Umbilical cord (tissue), 2 donors: ENCODE measurements around the gene PRDM16. TPM values are rescaled to one million over a fixed set of nuclear protein-coding genes. Genes with fewer than 3 reads are reported as not detected.

Source experiments
- DNase-seq: peaks from one replicate; pipeline ENCODE4 v3.0.0-alpha.2; 2015; ENCODE audit warnings: low spot score
- total RNA-seq: library from RNA; depleted of rRNA; stranded (reverse); fragments of >200 nt; gene quantifications from one replicate; pipeline ENCODE4 v1.2.3, GENCODE V29; 2014; ENCODE audit warnings: low replicate concordance; ENCODE audit not compliant: insufficient read depth

The PRDM16 gene
- total RNA-seq, 1 donor from 2014 or later, result 6.3 TPM

DNA sequence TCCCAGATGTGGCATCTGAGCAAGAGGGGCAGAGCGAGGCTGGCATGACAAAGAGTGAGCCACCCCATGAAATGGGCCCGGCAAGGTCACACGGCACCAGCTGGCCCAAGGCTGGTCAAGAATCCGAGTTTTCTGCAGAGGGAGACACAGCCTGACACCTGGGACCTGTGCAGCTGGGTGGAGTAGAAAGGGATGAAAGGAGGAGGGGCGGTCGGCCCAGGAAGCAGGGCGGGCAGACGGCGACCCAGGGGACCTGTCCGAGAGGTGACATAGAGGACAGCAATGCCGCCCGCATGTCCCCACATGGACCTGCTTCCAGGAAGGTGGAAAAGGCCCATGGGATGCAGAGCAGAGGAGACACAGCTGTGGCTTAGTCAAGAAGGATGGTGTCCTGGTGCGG is 137.7 kb downstream of the PRDM16 start:
- no peak for DNase-seq

DNA sequence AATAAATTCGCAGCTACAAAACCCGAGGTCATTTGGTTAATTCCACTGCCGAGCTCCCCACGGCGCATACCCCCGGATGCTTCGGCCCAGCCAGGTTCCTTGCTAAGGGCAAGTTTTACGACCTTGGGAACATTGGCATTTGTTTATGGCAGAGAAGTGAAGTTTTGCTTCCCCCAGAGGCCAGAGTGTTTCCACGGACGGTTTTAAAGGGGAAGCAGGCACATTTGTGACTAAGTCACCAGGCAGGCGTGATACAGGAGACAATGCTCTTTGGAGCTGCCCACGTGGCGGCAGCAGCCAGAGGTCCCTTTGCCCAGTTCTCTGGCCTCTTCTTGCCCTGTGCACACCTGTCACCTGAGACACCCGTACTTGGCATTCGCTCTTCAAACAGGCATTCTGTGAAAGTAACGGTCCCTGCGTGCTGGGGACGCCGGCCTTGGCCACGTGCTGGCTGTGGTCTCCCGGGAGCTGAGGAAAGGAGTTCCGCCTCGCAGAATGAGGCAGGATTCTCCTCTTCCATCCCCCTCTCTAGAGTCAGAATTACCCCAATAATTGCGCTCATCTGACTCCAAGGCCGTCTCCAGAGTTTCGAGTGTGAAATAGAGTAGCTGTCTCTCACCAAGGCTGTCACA is 138.3 kb downstream of the PRDM16 start:
- peak; percentile 21 for DNase-seq

DNA sequence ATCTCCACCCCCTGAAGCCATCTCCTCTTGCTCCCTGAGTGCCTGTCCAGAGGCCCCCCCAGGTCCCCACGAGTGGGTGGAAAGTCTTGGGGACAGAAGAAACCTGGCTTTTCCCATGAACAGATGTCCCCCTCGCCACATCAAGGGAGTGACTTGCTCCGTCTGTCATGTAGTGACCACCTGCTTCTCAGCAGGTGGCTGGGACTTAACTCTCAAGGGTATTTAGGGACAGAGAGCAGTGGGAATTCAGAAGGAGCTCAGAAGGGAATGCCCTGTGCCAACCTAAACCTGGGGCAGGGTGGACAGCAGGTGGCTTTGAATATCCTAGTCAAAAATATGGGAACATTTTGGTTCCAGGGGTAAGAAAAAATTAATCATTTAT is 139.8 kb downstream of the PRDM16 start:
- DNase-seq, result no peak

DNA sequence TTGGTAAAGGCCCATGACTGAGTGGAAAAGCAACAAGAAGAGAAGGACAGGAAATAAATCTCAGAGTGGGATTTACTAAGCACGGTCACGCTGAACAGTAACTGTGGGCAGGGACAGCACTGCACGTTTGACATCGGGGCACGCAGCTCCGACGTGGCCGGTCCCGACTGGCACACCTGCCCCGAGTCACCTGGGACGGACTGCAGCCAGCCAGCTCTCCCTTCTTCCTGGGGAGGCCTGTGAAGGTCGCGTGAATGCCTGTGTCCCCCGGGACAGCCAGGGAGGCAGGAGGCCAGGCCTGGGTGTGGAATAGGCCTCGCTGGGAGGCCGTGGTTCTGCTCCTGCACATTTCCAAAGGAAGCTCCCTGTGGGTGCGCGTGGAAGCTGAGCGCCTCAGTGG is 140.2 kb downstream of the PRDM16 start:
- DNase-seq, result no peak

DNA sequence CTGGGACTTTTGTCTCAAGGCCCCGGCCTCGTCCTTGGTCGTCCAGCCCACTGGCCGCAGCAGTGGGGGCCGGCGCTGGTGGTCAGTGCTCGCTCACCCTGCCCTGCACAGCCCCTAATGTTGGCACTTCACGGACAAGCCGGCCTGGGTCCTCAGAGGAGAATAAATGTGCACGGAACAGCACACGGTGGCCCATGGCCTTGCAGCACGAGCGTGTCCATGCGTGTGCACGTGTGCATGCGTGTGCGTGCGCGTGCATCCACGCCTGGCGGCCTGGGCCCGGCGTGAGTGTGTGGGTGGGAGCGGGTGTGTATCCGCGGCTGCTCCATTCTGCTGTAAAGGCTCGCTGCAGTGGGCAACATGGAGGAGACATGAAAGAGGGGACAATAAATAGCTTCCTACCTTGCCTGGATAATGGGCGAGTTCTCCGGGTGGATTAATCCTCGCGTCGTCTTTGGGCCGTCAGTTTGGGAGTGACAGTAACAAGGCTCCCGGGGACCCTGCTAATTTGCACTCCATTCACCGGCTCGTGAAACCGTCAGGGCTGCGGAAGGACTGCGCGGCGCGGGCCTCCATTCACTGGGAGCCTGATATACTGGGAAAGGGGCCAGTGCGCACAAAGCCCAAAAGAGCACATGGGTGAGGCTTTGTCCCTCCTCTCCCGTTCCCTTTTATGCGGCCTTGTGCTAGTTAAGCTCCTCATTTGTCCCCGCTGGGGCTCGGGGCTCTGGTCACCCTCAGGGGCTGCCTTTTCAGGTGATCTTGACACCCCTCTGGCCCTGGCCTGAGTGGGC is 142.8 kb downstream of the PRDM16 start:
- no peak for DNase-seq

DNA sequence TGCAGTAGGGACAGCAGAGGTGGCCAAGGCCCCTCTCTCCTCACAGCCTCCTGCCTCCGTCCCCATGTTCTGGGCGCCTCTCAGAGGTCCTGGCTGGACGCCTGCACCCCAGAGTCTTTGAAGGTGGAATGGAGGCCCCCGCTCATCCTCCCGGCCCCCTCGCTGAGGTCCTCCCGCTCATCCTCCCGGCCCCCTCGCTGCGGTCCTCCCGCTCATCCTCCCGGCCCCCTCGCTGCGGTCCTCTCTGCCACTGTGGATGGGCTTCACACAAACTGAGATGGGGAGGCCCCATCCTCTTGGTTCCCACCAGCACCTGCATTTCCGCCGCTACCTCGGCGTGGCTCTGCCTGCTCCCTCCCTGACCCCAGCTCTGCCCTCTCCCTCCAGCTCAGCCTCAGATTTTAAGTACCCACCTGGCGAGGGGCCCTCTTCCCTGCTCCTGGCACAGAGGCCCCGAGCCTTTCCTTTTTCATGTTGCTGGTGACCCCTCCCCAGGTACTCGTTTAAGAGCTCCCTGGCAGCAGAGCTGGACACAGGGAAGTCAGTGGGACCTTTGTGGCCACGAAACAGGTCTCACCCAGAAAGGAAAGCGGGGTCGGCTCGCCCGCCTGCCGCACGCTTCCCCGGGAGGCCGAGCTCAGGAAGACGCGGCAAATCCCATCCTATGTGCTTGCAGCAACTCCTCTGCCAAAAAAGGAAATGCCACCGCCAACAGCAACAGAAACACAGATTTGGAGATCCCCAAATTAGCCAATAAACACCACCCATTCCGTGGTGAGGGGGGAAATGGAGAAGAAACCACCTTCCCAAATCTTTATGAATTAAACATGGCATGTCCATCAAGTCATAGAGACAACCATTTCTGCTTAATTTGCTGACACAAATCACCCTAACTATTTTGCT is 143.7 kb downstream of the PRDM16 start:
- no peak for DNase-seq

DNA sequence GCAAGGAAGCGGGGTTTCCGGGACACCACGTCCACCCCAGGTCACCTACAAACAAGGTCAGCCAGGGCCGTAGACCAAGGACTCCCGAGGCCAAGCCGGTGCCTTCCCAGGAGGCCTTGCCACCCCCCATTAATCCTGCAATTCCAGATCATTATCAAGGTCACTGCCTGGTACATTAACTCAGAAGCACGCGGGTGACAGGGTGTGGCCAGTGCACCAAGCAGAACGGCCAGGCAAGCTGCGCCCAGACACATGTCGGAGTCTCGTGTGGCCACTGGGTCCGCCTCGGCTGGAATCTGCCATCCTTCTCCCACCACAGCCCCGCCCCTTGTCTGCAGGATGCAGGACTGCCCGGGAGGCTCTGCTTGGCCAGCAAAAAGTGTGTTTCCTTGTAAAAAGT is 144.7 kb downstream of the PRDM16 start:
- DNase-seq, result no peak

DNA sequence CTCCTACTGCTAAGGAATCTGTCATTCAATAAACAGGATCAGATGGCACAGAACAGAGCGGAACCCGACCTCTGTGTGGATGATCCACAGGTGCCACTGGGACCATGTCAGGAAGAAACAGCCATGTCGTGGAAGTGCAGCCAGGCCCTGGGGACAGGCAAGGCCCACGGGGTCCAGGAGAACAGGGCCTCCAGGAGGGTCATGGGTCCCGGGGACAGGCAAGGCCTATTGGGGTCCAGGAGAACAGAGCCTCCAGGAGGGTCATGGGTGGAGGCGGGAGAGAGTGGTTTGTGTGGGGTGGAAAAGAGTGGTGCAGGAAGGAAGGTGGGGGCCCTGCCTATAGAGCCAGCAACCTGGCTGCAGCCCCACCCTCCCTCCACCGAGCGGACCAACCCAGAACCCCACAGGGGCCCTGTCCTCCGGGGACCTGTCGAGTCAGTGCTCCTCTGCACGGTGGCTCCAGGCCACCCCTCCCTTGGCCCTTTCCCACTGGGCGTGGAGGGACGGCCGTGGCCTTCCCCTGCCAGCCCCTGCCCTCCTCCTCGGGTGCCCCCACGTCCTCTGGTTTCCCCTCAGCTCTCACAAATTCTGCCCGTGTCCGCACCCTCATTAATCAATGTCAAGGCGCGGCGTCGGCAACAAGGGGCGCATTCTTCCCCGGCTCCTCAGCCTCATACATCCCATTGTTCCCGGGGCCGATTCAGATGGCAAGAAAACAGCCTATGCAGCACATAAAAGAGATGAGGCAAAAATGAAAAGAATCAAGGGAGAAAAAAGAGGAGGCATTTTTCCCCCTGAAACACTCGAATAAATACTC is 146.4 kb downstream of the PRDM16 start:
- DNase-seq, result no peak

DNA sequence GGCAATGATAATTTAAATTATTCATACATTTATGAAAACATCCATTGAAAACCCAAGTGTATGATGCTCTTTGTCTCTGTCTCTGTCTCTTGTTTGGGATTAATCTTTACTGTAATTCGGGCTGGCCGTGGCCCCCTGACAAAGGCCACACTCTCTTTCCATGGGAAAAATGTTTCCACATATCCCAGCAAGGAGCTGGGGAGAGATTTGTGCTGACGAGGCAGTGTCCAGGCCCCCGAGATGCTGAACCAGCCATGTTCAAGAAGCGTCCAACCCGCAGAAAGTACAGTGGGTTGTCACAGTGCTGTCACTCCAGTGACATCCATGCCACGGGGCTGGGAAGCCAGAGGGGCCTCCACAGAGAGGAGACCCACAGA is 147.0 kb downstream of the PRDM16 start:
- DNase-seq, result no peak

DNA sequence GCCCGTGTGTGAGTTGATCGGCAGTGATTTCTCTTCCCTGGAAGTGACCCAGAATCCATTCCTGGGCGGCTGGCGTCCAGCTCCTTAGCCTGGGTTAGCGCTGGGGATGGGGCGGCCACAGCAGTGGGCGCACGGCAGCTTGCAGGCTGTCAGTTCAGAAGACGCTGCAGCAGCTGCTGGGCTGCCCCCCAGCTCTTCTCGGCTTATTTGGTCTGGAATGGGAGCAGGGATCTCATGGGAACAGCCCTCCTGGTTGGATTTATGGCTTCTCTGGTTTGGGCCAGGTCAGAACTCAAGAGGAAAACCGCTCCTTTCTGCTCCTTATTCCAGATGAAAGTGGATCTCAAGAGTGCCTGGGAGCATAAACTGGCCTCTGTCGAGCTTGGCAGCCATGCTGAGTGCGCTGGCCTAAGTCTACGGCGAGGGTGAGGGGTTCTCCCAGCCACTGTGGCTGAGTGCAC is 148.2 kb downstream of the PRDM16 start:
- no peak for DNase-seq

DNA sequence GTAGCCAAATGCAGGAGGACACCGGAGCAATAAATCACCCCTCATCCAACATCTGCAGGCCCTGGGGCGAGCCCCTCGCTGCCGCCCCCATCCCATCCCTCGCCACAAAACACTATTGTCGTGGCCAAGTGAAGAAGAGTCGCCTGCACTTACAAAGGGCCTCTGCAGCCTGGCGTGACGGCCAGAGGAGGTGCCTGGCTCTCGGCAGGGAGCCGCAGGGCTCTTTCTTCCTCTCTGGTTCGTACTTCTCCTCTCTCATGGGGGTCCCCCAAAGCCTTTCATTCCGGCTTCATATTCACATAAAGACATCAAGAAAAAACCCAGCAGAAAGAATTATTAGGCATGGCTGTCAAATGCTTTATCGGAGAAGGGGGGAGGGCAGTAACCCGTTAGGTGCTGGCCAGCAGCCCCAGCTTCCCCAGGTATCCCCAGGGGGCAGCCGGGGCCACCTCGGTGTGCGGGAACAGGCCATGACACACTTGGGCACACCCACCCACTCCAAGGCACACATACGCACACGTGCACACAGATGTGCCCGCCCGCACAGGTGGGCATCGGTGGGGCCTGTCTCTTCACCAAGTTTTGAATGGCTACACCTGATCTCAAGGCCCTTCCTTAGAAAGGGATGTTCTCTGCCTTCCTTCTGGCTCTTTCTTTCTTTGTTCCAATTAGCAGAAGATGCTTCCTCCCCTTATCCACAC is 149.1 kb downstream of the PRDM16 start:
- no peak for DNase-seq

DNA sequence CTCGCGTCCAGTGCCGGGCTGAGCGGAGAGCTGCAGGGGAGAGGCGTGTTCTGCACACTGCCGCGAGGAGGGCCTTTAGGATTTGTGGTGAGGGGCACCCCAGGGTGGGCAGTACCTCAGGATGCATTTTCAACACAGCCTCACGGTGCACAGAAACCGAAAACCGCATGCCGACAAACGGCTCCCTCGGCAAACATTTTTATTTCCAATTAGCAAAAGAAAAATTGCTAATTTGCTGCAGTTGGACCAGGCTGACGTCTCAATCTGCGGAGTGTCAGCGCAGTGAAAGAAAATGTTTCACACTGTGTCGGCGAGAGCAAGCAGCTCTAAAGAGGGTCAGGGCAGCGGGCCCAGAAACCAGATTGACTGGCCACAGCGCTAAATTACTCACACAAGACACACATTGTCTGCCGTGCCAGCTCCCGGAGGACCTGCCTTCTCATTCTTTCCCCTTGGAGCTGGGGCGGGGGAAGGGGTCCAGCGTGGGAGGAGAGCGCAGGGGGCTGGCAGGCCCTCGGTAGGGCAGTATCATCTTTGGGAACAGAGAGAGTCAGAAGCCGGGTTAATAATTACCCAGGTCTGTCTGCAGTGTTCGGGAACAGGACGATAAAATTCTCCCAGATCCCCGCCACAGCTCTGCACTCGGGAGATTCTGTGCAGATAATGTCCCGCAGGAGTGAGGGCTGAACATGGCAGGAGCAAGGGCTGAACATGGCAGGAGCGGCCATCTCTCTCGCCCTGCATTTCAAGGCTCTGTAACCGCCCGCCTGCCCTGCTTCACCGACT is 150.2 kb downstream of the PRDM16 start:
- no peak for DNase-seq

DNA sequence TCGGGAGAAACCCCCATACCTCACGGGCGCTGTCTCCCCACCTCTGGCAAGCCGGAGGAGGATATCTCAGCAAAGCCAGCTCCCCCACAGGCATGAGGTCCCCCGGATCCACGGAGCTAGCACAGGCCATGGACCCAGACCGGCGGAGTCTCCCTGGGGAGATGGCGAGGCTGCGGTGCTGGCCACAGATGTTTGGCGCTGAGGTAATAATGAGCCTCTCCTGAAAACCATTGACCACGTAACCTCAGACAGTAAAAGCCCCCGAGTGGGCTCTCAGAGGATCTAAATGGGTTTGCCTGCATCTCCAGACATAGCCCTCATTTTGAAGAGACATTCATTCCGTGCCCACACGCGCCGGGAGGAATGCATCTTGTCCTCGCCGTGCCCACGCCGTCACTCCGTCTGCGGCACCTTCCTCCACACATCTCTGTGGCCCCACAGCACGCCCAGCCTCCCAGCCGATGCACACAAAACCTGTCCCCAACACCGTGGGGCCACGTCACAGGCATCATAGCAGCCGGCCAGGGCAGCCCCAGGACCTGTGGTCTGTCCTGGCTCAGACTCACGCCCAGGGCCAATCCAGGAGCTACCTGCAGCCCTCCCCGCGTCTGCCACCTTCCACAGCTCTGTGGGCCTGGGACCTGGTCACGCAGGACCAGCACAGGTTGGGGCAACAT is 150.9 kb downstream of the PRDM16 start:
- DNase-seq, result no peak

DNA sequence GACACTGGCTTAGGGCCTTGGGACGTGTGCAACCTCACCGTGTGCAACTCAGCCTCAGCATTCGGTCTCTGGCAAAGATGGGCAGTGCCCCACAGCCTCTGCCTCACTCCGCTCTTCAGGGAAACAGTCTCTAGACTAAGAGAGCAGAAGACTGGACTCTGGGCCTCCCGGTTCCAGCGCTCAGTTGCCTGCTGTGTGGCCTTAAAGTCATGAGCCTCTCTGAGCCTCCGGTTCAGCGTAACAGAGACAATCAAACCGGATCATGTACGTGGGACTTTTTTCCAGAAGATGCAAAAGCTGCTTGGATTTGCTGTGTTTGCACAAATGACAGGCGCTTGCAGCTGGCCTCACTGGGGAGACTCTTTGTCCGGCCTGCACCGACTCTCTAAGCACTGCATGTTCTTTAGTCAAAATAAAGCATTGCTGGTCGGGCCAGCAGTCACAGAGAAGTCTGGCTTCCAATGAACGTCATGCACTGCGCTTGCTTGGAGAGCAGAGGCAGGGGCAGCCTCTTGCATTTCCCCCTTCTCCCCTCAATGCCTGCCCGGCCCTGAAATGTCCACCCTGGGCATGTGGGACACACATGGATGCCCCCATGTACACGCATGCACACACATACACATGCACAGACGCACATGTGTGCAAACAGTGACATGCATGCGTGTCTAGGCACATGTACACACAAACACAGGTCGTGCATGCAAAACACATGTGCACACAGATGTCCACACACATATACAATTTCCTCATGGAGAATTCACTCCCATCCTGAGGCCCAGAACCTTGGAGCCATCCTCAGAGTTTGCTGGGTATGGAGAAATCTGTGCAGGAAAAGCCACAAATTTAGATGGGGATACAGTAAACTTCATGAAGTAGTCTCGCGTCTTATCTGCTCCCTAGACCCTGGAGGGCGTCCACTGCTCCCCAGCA is 152.4 kb downstream of the PRDM16 start:
- no peak for DNase-seq

DNA sequence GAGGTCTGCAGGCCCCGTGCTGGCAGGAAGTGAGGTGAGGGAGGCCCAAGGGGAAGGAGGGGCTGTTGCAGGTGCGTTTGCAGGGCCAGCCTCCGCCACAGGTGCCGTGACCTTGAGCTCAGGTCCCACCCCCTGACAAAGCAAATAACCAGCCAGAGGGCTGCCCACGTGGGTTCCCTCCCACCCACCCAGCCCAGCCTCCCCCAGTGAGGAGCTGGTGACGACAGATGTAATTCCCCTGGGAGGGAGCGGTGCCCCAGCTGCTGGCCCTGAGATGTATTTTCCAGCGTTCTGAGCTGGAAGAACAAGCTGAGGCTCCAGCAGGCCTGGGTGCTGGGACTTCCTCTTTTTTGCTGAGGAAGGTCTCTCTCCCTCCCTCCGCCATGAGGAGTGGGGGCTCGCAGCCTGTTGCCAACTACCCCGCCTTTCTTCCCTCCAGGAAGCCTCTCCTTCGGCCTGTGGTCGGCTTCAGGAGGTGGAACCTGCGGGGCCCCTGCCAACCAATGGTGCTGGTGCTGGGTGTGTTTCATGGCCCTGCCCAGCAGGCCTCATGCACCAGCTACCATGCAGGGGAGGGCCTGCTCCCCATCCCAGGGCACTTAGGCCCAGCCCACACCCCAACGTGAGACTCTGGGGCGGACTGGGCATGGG is 153.2 kb downstream of the PRDM16 start:
- DNase-seq, result no peak

DNA sequence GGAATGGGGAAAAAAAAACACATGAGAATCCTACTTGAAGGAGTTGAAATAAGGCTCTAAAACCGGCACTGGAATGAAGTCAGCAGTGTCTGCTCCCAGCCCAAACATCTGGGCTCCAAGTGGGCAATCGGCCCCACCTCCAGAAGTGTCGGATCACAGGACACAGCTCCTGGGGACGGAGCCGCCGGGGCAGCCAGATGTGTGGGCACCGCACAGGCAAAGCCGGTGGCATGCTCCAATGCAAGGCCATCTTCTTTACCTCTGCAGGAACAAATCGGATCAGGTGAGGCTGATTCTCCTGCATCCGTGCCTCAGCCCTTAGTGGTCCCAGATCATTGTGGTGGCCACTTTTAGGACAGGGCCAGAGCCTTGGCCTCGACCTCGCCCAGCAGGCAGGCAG is 156.7 kb downstream of the PRDM16 start:
- no peak for DNase-seq

DNA sequence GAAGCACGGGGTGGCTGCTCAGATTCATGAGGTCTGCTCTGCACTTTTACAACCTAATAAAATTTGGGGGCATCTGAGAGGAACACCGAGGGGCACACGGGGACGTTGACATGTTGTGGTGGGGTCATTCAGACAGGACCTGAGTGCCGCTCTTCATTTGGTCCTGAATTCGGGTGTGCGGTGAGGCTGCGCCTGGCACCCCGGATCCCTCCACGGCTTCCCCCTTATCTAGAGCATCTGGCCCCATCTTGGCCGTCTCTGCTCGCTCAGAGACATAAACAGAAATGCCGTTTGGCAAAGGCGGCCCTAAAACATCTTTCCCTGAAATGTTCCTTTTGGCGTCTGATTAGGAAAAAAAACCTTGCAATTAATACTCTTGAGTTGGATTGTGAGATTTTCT is 157.2 kb downstream of the PRDM16 start:
- DNase-seq, result no peak
